GM19025 (cell line): ENCODE results near the gene HBE1.
"Not testable (repeated sequence)": the region's sequence is repeated elsewhere in the genome, so short reads cannot be mapped to it uniquely, and the experiment has no call there.

Experiments used
- ATAC-seq: cut with Tn5 transposase; IDR thresholded peaks from one replicate; pipeline ENCODE4 v1.9.1; 2021; ENCODE audit warnings: mild to moderate bottlenecking, low read depth, moderate library complexity; ENCODE audit not compliant: unreplicated experiment

Gene HBE1

DNA sequence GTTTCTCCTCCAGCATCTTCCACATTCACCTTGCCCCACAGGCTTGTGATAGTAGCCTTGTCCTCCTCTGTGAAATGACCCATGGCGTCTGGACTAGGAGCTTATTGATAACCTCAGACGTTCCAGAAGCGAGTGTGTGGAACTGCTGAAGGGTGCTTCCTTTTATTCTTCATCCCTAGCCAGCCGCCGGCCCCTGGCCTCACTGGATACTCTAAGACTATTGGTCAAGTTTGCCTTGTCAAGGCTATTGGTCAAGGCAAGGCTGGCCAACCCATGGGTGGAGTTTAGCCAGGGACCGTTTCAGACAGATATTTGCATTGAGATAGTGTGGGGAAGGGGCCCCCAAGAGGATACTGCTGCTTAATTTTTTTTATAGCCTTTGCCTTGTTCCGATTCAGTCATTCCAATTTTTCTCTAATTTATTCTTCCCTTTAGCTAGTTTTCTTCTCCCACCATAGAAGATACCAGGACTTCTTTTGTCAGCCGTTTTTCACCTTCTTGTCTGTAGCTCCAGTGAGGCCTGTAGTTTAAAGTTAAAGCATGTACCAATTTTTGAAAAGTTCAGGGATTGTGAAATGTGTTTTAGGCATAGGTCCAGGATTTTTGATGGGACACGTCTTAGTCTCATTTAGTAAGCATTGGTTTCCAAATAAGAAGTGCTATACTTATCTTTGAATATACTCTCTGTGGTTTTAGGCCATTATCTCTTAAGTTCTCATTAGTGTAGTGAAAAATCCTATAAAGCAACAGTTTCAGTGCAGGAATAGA lies 14.9 kb downstream of the HBE1 start, which contains the start of gene HBG2:
Gene HBG2 (minus strand): TSS at position 136 of the 768 bp plus-strand sequence. CDS start 53 bp downstream, at position 83.
- ATAC-seq, result not testable (repeated sequence)

DNA sequence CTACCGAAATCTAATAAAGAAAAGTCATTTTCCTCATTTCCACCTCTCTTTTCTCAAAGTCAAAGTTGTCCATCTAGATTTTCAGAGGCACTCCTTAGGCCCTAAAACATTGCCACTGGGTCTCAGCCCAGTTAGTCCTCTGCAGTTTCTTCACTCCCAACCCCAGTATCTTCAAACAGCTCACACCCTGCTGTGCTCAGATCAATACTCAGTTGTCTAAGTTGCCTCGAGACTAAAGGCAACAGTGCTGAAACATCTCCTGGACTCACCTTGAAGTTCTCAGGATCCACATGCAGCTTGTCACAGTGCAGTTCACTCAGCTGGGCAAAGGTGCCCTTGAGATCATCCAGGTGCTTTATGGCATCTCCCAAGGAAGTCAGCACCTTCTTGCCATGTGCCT lies 15.7 kb downstream of the HBE1 start:
- not testable (repeated sequence) for ATAC-seq

DNA sequence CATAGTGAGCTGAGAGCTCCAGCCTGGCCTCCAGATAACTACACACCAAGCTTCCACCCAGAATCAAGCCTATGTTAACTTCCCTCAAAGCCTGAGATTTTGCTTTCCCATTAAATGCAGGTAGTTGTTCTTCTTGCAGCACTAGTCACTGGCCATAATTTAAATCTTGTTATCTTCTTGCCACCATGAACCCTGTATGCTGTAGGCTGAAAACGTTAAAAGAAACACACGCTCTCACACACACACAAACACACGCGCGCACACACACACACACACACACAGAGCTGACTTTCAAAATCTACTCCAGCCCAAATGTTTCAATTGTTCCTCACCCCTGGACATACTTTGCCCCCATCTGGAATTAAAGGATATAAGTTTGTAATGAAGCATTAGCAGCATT lies 16.3 kb downstream of the HBE1 start:
- ATAC-seq, result not testable (repeated sequence)

DNA sequence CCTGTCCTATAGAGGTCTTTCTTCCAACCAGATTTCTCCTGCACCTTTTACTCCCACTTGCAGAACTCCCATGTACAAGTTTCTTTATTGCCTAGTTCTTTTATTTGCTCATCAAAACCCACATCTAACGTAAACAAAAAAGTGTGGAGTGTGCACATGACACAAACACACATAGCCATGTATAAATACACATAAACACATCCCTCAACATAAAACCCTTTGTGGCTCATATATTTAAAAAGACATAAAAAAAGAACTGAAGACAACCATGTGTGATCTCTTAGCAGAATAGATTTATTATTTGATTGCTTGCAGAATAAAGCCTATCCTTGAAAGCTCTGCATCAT lies 16.9 kb downstream of the HBE1 start:
- no peak for ATAC-seq

DNA sequence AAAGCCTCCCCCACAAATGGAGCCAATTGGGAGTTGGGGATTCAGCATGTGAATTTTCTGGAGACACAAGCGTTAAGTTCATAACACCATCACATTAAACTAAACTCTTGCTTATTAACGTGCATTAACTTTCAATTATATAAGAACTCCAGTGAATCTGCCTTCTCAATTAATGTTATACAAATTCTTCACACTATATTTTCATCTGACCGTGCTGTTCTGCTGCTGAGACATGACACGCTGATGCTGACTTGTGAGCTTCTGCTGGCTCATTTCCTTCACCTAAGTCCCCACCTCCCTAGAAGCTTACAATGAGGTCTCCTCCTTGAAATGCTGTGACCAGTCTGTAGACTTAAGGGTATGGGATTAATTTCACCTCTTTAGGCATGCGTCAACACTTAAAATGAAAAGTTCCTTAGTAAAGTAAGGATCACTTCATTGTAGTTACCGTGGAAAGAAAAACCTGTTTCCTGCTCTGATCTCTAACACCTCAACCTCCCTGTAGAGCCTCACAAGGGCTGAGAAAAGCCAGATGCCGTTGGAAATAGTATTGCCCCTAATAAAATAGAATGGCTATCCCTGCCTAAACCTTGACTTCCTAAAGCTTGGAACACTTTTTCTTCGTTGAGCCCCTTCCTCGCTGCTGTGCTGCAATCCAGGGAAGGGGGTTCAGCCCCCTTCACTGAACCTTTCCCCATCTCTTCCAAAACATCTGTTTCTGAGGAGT lies 17.4 kb downstream of the HBE1 start:
- ATAC-seq, result no peak

DNA sequence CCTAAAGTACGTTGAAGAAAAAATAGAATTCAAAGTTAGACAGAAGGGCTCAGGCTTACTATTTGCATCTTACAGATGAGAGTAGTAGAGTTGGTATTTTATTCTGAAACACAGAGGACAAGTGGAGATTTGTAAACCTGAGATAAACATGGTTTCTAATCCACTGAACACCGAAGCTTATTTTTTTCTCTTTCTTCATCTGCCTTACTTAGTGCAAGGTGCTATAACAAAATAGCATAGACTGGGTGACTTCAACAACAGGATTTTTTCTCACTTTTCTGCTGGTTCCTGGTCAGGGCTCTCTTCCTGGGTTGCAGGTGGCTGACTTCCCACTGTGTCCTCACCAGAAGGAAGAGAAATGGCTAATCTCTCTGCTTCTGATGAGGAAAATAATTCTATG lies 18.0 kb downstream of the HBE1 start:
- ATAC-seq, result no peak

DNA sequence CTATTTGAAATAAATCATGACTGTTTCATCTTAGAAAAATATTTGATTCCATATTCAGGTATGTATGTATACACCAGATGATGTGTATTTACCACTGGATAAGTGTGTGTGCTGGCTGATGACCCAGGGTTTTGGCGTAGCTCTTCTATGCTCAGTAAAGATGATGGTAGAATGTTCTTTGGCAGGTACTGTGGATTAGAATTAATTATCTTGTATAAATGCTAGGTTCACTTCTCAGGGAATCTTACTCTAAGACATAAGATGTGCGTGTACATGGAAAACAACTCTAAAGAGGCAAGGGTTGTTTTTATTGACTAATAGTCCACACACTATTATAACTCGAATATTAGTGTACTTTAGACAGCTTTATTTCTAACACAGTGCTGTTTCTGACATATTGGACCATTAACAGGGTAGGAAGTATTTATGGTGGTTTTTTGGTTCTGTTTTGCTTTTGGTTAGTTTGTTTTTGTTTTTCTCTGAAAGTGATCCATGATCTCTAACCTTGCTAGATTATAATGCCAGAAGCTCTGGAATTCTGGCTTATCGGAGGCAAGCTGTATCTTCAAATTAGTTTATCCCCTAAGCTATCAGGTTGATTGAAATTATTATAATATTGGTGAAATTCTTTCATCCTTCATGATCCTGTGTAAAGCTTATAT lies 19.1 kb downstream of the HBE1 start:
- ATAC-seq, result no peak

DNA sequence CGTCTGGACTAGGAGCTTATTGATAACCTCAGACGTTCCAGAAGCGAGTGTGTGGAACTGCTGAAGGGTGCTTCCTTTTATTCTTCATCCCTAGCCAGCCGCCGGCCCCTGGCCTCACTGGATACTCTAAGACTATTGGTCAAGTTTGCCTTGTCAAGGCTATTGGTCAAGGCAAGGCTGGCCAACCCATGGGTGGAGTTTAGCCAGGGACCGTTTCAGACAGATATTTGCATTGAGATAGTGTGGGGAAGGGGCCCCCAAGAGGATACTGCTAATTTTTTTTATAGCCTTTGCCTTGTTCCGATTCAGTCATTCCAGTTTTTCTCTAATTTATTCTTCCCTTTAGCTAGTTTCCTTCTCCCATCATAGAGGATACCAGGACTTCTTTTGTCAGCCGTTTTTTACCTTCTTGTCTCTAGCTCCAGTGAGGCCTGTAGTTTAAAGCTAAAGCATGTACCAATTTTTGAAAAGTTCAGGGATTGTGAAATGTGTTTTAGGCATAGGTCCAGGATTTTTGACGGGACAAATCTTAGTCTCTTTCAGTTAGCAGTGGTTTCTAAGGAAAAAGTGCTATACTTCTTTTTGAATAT lies 19.8 kb downstream of the HBE1 start, which contains the start of gene HBG1:
Gene HBG1 (minus strand): TSS at position 51 of the 590 bp plus-strand sequence. CDS start 53 bp downstream, outside the sequence.
- not testable (repeated sequence) for ATAC-seq

DNA sequence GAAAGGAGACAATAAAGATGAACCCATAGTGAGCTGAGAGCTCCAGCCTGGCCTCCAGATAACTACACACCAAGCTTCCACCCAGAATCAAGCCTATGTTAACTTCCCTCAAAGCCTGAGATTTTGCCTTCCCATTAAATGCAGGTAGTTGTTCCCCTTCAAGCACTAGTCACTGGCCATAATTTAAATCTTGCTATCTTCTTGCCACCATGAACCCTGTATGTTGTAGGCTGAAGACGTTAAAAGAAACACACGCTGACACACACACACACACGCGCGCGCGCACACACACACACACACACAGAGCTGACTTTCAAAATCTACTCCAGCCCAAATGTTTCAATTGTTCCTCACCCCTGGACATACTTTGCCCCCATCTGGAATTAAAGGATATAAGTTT lies 21.2 kb downstream of the HBE1 start:
- not testable (repeated sequence) for ATAC-seq

DNA sequence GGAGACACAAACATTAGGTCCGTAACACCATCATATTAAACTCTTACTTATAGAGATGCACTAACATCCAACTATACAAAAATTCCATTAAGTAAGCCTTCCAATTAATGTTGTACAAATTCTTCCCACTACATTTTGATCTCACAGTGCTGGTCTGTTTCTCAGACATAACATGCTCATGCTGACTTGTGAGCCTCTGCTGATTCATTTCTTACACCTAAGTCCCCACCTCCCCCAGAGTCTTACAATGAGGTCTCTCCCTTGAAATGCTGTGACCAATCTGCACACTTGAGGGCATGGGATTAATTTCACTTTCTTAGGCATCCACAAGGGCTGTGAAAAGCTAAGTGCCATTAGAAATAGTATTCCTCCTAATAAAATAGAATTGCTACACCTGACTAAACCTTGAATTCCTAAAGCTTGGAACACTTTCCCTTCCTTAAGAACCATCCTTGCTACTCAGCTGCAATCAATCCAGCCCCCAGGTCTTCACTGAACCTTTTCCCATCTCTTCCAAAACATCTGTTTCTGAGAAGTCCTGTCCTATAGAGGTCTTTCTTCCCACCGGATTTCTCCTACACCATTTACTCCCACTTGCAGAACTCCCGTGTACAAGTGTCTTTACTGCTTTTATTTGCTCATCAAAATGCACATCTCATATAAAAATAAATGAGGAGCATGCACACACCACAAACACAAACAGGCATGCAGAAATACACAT lies 22.1 kb downstream of the HBE1 start:
- no peak for ATAC-seq

DNA sequence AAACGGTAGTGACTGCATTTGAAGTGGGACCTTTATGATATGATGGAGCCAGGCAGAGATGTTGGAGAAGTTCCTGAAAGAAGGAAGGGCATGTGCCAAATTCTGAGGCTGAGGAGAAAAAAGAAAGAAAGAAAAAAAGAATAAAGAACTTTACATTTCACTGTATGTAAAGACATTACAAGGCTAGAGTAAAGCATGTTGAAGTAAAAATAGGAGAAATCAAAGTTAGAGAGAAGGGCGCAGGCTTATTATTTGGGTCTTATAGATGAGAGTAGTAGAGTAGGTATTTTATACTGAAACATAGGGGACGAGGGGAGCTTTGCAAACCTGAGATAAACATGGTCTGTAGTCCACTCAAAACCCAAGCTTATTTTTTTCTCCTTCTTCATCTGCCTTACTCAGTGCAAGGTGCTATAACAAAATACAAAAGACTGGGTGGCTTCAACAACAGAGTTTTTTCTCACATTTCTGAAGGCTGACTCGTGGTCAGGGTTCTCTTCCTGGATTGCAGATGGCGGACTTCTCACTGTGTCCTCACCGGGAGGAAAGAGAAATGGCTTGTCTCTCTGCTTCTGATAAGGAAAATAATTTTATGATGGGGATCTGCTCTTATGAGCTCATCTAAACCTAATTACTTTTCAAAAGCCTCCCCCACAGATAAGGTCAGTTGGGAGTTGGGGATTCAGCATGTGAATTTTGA lies 22.8 kb downstream of the HBE1 start:
- ATAC-seq, result no peak

DNA sequence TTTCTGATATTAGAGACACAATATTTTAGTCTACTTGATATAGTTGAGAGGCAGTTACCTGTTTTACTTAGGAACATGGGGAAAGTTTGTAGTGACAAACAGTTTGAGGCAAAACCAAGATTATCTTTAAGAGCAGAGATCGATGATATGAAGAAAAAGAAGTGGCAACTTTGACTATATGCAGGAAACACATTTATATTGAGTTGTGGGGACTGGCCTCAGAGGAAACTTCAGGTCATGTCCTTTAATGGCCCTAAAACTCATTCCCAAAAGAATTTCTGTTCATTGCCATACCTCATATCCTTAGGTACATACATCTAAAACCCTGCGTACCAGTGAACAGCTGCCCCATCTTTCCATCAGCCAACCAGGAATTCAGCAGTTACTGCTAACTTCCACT lies 24.6 kb downstream of the HBE1 start:
- no peak for ATAC-seq

DNA sequence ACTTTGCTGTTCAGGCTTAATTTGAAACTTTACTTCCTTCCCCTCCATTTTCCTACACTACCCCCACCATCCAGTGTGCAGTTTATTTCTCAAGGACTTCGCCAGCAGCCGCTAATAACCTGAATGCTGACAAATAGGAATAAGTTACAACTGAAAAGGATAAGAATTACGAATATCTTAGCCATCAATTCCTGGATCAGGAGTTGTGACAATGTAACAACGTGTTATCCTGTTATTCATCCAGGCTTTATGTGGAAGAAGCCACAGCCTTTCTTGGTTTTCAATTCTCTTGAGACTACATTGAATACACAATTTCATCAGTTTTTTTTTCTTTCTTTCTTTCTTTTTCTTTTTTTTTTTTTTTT lies 25.9 kb downstream of the HBE1 start:
- no peak for ATAC-seq

DNA sequence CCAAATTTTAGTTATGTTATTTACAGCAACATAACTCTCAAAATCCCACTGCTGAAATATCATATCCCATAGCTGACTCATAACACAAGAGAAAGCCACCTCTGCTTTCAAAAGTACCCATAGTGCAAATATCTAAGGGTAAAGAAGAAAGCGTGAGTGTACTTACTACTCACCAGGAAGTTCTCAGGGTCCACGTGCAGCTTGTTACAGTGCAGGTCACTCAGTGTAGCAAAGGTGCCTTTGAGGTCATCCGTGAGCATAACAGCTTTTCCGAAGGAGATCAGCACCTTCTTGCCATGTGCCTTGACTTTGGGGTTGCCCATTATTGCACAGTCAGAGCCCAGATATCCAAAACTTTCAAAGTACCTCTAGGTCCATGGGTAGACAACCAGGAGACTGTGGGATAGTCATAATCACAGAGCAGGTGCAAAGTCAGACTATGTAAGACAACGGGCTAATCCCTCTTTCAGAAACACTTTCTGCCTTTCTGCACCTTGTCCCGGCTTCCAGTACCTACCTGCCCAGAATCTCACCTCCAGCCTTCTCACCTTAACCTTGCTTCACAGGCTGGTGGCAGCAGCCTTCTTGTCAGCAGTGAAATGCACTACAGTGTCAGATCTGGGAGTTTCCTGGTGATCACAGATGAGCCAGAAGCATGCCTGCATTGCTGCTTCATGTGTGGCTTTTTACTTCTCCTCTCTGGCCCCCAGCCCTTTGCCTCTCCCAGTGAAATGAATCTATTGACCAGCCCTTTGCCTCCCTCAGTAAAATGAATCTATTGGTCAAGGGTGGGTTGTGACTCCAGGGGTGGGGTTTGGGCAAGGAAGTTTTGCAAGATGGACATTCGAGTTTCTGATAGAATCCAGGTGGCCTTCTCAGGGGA lies 26.6 kb downstream of the HBE1 start:
- ATAC-seq, result no peak

DNA sequence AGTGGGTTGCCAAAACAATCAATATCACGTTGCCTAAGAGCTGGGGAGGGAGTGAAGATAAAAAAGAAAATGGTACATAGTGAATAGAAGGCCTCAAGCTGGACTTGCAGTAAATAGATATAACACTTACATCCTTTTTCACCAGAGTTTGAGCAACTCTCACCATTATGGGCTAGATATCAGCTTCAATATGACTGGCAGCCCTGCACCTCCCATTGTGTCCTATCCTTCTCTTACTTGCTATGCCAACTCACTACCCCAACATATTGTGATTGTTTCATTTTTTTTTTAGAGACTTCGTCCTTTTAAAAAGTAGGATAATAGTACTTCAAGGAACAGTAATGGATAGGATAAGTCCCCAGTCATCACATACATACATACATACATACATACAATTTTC lies 27.5 kb downstream of the HBE1 start:
- ATAC-seq, result no peak

DNA sequence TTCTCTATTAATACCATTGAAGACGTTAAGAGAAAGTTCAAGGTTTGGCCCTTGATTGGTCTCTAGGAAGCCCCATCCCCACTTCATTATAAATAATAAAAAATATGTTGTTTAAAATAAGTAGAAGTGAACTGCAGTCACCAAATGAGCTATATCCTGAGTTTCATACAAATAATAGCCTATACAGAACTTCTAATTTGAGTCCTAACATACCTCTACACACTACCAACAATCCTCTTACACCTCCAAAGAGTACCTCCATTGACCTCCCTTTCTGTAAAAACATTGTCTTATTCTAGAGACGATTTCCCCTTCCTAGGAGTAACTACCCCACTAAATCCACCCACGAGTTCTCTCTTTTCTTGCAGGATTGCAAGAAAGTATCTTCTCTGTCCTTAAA lies 28.3 kb downstream of the HBE1 start:
- no peak for ATAC-seq

DNA sequence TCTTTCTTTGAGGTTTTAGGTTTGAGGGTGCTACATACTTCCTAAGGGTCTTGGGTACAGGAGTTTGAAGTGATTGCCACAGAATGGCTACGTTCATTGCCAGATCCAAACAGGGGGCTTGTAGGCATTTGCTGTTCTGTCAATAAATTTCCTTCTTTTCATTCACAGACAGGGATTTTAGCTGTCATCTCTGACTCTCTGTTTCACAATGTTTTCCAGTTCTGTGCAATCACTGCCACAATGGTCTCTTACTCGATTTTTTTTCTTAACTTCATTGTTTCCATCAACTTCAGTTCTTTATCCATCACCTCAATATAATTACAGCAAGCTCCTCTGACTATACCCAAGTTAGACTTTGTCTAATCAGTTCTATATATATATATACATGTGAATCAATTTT lies 29.3 kb downstream of the HBE1 start:
- ATAC-seq, result no peak

DNA sequence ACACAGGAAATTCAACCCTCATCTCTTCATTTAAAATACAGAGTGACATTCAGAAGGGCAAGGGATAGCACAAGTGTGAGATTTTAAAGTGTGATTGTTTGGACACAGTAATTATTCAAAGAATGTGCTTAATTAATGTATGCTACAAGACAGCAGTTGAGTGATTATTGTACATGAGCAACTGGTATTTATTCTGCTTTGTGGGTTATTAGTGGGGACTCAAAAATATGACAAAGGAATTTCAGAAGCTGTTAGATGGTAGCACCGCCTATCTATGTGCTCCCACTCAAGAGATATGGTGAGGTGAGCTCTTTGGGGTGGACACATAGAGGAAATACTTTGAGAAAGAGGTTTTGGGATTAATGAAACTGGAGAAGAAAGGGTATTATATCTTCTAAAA lies 29.7 kb downstream of the HBE1 start:
- no peak for ATAC-seq

DNA sequence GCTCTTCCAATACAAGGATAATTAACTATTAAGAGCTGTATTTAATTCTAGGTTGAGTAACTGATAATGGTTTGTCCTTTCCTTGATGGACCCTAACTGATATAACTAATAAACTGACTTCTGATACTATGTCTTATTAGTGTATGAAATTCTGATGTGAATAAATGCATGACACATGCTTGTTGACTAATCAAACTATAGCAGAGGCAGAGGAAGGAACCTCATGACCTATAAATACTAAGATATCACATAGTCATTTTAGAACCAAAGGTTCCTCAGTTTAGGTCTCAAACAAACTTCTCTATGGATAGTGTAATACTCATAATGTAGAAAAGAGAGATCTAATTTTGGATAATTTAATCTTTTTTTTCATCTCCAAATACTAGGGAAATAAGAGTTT lies 30.7 kb downstream of the HBE1 start:
- no peak for ATAC-seq
